HG02610 (cell line): ENCODE results near the gene COL8A1.

Experiments
- ATAC-seq: cut with Tn5 transposase; IDR thresholded peaks from one replicate; pipeline ENCODE4 v1.9.1; 2021; ENCODE audit warnings: mild to moderate bottlenecking, moderate library complexity; ENCODE audit not compliant: unreplicated experiment

Gene COL8A1

GRCh38 chr3:99753268-99753975 lies 115.0 kb downstream of the COL8A1 start:
- ATAC-seq = peak; percentile 91

- no peak for ATAC-seq
Observed at GRCh38 chr3:99755831-99756230, 117.4 kb downstream of the COL8A1 start.

- no peak for ATAC-seq
Observed at GRCh38 chr3:99757966-99758365, 119.6 kb downstream of the COL8A1 start.

- ATAC-seq = no peak
Observed at GRCh38 chr3:99758502-99759177, 120.2 kb downstream of the COL8A1 start.

- ATAC-seq = no peak
Observed at GRCh38 chr3:99760031-99760430, 121.6 kb downstream of the COL8A1 start.

- ATAC-seq = no peak
Observed at GRCh38 chr3:99760629-99761028, 122.2 kb downstream of the COL8A1 start.

GRCh38 chr3:99761415-99762165 lies 123.2 kb downstream of the COL8A1 start:
- ATAC-seq = no peak

- no peak for ATAC-seq
Observed at GRCh38 chr3:99762901-99763300, 124.5 kb downstream of the COL8A1 start.

- ATAC-seq = no peak
Observed at GRCh38 chr3:99764377-99764776, 126.0 kb downstream of the COL8A1 start.

- no peak for ATAC-seq
Observed at GRCh38 chr3:99765042-99765942, 126.9 kb downstream of the COL8A1 start.

- ATAC-seq = no peak
Observed at GRCh38 chr3:99767291-99767690, 128.9 kb downstream of the COL8A1 start.

- ATAC-seq = no peak
Observed at GRCh38 chr3:99768126-99768525, 129.7 kb downstream of the COL8A1 start.

- no peak for ATAC-seq
Observed at GRCh38 chr3:99768808-99769501, 130.6 kb downstream of the COL8A1 start.

- ATAC-seq = no peak
Observed at GRCh38 chr3:99772171-99772570, 133.8 kb downstream of the COL8A1 start.

- ATAC-seq = no peak
Observed at GRCh38 chr3:99772671-99773070, 134.3 kb downstream of the COL8A1 start.

GRCh38 chr3:99774467-99774866 lies 136.1 kb downstream of the COL8A1 start:
- ATAC-seq = peak; percentile 98

GRCh38 chr3:99776516-99777209 lies 138.3 kb downstream of the COL8A1 start:
- ATAC-seq = no peak

- no peak for ATAC-seq
Observed at GRCh38 chr3:99777210-99777549, 138.8 kb downstream of the COL8A1 start.

GRCh38 chr3:99777708-99778107 lies 139.3 kb downstream of the COL8A1 start:
- ATAC-seq = no peak

GRCh38 chr3:99780749-99781148 lies 142.4 kb downstream of the COL8A1 start:
- no peak for ATAC-seq
